HG02938 (cell line): ENCODE results near the gene HEATR5A.

Experiments
- ATAC-seq: cut with Tn5 transposase; IDR thresholded peaks from one replicate; pipeline ENCODE4 v1.9.1; 2021; ENCODE audit warnings: mild to moderate bottlenecking, moderate library complexity; ENCODE audit not compliant: unreplicated experiment

Gene HEATR5A

DNA sequence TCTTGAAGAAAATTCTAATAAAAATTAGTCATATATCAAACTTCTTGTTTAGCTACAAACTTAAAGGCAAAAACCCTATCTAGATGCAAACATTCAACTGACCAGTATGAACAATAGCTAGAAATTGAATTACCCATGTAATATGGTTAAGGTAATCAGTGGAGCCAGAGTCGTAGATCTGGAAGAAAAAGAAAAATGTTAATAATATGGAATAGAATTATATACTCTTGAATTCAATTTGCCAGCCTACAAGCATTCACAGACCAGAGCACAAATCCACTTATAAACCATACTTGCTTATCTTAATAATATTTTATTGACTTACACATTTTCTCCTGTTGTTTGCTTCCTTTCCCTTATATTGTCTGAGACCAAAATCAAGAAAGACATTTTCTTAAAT lies 7.7 kb upstream of the HEATR5A start:
- no peak for ATAC-seq

DNA sequence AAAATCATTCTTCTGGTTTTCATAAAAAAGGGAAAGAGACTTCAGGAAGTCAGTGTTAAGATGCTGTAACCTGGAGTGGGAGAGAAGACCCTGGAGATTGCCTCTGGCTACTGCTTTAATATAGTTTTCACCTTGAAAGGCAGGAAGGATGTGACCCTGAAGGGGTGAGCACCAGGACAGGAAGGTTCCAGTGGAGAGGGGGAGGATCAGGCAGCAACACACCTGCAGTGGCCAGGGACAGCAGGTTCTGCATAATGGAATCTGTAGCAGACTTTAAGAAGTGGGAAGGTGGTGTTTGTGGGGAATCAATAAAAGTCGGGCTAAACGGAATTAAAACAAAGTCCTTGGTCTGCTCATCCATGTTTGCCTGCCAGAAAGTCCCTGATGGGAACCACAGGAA lies 6.3 kb upstream of the HEATR5A start:
- ATAC-seq = no peak

DNA sequence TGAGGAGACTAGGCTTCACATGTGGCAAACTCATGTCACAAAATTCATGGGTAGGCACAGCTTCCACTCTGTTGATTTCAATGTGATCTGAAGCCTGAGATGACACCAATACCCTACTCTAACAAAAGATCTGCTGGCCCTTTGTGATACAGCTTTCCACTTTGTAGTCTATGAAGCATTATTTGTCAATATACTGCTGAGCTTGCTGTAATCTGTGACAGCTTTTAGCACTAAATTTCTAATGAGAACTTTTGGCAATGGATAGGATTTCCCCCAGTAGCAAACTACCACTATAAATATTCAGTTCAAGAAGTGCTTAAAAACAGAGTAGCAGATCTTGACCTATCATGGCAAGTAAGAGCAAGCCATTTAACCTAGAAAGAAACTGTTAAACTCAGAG lies 5.6 kb upstream of the HEATR5A start:
- ATAC-seq = no peak

DNA sequence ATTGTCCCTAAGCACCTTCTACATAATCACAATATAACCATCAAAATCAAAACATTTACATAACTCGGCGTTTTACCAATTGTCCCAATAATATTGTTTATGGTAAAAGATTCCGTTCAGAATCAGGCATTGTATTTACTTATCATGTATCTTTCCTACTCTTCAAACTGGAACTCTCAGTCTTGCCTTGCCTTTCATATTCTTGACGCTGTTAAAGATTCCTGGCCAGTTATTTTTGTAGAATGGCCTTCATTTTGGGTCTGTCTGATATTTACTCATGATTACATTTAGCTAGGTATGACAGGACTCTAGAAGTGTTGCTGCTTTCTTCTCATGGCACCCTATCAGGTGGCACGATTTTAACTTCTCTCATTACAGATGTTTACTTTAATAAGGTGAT lies 850 bp upstream of the HEATR5A start:
- no peak for ATAC-seq

DNA sequence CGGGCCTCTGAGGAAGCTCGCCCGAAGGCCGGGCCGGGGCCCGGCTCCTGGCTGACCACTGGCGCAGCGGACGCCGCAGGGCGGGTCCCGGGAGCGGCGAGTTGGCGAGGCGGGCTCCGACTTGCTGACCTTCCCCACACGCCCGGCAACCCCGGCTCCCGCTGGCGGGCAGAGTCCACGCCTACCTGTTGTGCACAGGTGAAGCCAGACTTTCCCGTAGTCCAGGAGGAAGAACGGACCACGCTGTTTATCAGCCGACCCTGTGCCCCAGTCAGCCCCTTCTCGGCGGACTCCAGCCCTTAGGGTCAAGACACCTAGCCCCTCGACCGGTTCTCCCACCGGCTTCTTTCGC lies 407 bp downstream of the HEATR5A start:
- ATAC-seq = peak; percentile 21

DNA sequence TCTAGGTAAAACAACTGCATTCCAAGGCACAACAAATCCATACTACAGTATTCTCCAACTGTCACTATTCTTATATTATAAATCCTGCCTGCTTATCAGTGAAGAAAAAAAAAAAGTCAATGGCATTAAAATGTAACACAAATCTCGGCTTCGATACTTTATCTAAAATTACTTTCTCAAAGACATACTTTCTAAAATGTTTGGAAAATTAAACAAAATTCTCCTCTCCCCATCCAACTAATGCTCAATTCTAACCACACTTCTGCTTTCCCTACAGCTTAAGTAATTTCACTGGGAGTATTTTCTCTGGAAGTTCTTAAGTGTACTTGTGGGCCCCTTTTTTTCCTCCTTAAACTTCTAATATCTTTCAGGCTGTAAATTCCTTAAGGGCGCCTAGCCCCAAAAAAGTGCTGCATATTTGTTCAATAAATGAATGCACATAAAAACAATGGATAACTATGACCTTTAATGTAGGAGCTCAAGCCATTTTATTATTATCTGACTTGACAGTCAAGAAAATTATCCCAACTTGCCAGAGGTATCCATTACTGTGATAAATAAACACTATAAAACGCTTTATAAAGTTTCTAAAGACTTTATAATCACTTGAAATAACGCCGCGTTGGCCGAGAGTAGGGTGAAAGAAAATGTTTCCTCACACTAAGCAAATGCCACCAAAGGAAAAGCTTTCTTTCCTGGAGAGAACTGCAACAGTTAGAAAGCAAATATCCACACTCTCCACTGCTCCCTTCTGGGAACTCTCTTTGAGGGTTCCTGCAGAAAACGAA lies 977 bp downstream of the HEATR5A start:
- ATAC-seq = no peak

DNA sequence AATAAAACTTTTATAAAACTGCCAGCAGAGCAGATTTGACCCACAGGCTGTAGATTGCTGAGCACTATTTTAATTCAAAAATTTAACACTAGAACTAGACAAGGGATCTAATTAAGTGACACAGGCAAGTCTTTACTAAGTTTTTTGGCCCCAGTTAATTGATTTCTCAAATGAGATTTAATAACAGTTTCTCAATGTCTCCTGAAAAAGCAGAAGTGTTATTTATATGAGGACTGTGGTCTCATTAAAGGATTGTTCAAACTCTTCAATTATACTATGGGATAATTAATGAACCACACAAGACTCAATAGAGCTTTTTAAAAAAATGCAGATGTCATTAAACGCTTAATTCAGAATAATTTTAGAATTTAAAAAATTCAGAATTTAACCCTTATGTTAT lies 1.9 kb downstream of the HEATR5A start:
- ATAC-seq = no peak

DNA sequence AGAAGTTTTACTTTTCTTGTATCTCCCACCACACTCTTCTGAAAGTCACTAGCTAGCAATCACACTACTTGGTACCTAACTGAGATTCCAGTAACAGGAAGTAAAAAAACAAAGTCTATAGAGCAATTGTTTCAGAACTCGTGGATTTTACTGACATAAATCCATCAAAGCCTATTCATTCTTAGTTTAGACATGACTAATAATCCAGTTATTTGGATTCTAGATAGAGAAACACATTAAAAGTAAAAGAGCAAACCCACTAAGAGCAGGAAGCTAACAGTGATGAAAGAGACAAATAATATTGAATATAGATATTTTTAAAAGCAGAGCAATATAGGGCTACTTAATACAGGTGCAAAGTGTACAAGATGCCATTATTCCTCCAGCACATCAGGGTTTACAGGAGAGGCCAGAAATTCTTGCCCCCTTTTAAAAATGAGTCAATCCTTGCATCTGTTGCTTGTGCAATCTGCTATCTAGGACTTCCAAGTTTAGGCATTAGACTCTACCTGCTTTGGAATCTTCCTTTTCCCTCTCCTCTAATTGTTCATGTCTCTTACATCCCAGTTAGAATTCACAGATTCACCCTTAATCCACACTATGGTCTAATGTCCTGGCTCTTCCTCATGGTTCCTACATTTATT lies 6.0 kb downstream of the HEATR5A start:
- ATAC-seq = no peak

DNA sequence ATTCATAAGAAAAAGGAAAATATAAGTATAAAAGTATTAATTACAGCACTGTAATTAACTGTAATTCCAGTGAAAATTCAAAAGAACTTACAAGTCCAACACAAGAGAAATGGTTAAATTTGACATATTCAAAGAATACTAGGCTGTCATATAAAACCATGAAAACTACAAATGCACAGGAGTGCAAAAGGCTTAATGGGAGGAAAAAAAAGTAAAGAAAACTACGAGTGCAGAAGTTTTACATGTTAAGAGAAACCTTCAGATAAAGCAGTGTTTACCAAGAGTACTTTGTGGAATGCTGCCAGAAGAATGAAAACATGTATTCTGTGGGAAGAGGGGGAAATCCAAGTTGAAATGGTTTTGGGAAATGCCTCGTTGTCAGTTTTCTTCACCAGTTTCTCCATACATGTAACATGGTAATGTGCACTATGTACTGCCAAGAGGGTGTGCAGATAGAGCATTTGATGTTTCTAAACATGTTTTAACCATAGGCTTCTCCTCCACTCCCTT lies 9.1 kb downstream of the HEATR5A start:
- ATAC-seq = no peak

DNA sequence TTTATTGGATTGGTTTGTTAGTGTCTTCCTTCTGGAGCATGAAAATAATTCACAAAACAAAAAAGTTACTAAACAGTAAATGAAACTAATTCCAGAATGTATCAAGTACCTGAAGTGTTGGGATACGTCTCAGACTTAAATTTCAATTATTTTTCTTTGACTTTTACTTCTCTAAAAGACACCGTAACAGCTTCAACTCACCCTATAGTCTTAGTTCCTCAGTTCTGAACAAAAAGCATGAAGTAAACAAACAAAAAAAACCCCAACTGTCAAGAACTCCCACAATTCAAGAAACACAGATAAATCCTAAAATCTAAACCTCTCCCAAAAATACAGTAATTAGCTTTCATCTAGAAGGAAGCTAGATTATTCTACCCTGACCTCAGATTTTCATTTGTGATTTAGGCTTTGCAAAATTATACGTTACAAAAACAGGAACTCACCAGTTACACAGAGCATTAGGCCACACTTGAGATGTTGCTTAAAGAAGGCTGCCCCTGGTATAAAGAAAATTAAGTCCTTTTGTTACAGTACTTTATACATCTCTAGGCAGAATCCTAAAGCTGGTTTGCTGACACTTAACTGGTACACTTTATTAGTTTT lies 10.2 kb downstream of the HEATR5A start:
- no peak for ATAC-seq

DNA sequence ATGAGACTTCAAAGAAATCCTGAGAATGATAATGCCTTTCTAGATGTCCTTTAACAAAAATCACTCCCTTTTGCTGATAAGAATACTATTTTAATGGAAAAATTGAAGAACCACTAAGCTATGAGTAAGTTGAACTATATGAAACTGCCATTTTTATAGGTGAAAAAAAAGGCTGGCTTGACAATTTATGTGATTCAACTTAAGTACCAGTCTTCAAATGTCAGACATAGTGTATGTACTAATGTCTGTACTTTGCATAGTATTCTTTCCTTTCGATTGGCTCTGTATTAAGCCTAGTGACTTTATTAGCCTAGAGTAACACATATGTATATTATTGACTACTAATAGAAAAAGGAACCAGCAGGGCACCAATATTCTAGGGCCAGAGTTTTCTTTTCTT lies 11.9 kb downstream of the HEATR5A start:
- no peak for ATAC-seq

DNA sequence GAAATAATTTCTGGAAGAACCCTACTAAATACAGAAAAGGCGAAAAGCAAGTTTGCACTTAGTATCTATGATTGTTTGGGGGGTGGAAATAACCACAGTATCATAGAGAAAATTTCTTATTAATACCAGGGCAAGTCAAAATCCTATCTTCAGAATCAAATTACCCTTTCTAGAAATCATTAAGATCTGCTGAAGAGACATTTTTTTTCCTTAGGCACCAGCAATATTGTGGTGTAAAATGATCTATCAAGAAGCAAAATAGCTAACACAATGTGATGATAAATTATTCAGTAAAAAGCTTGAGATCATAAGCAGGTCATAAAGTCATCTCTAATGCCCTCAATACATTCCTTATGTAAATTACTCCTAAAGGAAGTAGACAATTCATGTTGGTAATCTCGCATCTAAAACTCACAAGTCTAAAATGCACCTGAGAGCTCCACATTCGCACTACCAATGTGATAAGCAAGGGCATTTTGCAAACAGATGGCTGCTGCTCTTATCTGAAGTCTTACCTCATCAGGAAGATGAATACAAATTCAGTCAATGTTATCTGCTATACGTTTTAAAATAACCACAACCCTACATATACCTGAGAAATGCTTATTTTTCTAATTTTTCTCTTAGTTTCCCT lies 14.6 kb downstream of the HEATR5A start:
- no peak for ATAC-seq

DNA sequence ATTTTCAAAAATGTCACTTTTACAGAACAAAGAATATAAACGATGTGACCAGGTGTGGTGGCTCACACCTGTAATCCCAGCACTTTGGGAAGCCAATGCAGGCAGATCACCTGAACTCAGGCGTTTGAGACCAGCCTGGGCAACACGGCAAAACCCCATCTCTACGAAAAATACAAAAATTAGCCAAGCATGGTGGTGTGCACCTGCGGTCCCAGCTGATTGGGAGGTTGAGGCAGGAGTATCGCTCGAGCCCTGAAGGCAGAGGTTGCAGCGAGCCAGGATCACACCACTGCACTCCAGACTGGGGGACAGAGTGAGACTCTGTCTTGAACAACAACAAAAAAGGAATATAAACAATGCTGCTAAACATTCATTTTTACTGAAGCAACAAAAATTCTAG lies 15.2 kb downstream of the HEATR5A start:
- ATAC-seq = no peak

DNA sequence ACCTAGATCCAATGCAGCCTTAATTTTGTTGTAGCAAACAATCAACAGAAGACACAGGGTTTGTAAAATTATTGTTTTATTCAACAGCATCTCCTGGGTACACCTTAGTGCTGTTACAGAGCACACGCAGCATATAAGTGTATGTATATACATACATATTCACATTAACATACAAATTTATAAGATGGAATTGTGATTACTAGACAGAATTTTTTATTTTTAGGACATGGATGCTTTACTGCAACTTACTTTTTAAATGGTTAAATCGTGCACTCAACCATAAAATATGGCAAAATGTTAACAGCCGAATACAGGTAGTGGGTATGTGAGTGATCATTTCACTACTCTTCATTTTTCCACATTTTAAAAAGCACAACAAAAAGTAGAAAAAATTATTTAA lies 16.6 kb downstream of the HEATR5A start:
- no peak for ATAC-seq

DNA sequence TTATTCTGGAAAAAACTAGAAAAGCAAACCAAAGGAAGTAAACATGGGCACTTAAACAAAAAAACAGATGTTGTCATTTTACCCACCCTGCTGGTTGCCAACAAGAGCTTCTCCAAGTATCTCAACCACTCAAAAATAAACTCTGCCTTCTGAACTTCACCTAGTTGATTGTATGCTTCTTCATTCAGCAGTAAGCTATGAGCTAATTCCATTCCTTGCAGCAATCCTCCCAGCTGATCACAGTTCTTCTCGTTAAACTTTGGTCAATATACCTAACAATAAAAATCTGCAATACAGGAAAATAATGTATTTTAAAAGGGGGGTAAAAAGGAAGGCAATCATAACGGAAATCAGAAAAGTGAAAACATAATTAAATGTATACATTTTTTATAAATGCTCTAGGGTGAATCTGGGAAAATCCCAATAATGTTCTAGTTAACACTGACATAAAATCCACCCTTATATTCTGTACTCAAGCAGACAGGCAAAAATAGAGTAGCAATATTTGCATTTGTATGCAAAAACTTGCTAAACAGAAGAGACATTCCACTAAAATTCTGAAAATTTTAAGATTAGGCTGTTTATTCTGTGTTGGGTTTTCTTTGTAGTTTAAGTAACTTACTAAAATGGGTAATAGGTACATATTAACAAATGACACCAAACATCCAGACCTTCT lies 17.4 kb downstream of the HEATR5A start:
- ATAC-seq = no peak

DNA sequence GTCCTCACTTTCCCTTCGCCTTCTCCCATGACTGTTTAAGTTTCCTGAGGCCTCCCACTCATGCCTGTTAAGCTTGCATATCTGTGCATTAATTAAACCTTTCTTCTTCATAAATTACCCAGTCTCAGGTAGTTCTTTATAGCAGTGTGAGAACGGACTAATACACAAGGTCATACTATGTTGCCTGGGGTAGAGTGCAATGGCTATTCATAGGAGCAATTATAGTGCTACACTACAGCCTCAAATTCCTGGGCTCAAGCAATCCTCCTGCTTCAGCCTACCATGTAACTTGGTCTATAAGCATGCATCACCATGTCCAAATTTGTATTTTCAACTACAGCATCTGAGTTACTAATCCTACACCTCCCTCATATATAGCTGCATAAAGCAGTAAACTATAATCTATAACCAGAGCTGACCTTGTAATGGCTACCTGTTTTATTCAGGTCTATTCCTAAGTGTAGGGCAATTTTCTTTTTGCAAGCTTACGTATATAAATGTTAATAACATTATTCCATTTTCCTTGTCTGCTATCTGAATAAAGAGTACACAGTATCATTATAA lies 18.9 kb downstream of the HEATR5A start:
- no peak for ATAC-seq

DNA sequence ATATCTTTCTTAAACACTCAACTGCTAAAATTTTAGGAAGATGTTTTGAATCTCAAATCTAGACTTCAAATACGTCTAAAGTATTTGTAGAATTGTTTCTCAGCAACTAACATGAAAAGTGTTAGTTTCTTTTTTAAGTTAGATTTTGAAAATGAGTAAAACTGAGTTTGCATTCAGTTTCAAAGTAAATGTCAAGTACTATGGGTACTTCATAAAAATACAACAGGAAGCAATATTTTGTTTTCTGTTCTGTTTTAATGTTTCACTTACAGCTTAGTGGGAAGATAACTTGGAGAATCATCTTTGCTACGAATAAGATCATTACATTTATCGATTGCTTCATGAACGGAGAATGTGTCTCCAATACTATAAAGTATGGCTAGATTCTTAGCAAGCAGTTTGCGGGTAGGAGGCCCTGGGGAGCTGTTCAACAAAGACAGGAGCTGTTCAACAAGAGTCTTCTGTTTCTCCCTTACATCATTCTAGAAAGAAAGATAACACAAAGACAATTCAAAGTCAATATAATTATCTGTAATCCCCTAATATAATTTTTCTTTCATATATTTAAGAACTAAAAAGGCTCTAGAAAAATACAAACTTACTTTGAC lies 20.2 kb downstream of the HEATR5A start:
- ATAC-seq = no peak

DNA sequence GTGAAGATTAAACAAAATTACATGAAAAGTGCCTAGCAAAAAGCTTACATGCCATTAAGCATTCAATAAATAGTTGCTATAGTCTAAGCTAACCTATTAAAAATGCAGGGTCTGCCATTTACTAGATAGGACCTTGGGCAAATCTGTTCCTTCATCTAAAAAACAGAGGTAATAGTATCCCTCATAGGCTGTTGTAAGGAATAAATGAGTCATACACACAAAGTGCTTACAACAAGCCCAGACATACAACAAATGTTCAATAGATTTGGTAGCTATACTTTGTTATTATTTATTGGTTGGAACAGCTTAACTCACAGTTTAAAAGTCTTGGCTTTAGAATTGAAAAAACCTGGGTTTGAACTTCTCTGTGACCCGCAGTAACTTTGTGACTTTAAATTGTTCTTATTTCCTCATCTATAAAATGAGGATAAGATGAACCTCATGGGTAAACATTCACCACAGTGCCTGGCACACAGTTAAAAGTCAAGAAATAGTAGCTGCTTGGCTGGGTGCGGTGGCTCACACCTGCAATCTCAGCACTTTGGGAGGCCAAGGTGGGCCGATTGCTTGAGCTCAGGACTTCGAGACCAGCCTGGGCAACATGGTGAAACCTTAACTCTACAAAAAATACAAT lies 24.7 kb downstream of the HEATR5A start:
- ATAC-seq = no peak

DNA sequence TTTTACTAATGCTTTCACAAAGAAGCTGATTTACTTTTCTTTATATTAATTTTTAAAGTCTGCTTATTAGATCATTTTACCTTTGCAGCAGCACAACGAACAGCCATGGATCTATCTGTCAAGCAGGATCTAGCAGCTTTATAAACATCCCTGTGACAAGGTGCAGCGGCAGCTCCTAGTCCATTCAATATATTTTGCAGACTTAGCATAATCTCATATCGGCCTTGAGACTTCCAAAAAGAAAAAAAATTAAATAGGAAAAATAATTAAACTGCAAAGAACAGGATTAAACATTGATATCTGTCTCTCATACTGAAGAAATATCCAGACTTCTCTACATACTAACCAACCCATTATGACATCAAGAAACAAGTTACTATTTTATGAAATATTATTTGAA lies 25.2 kb downstream of the HEATR5A start:
- no peak for ATAC-seq

DNA sequence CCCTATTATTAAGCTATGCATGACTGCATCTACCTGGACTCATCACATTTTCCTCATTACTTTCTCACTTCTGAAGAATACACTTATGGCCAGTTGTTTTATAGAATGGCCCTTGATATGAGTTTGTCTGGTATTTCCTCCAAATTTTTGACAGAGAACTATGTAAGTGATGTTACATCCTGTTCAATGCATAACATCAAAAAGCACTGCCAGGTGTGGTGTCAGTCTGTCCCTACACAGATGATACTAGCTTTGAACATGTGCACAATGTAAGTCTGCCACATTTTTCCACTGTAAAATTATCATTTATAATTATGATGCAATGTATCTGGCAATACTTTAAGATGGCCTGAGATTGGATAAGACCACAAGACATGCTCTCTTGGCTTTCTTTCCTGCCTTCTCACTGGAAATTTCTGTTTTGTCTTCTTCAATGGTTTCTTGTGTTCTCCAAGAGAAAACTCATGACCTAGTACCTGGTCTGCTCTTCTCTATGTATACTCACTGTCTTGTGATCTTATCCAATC lies 28.3 kb downstream of the HEATR5A start:
- no peak for ATAC-seq
